ENCODE data around the gene ZNF582.

ZNF582 gene

GRCh38 chr19:56393119-56394012 lies at the start of gene ZNF582:
ZNF582 (minus strand) TSS chr19:56393534; CDS start chr19:56391752, 1,782 bp downstream.
- H3K4me1 Mint-ChIP-seq (ENCODE audit: low read depth) = peaks cover 4% of the 10 kb centered on the region
- H3K36me3 Mint-ChIP-seq (ENCODE audit: low read depth) = peaks cover 12% of the 10 kb centered on the region
- peak within 1 kb of the TSS; percentile 93 for H3K27ac Mint-ChIP-seq
- H3K27me3 Mint-ChIP-seq (ENCODE audit: low read depth) = no peaks in the 10 kb centered on the region
- peaks cover 77% of the 10 kb centered on the region for H3K9me3 Mint-ChIP-seq
- peak within 1 kb of the TSS; percentile 90 for H3K4me3 Mint-ChIP-seq

- Mint-ChIP-seq H3K27me3 (ENCODE audit: low read depth) (no peaks in the 10 kb centered on the region), H3K27ac (no peak overlapping the region), H3K36me3 (ENCODE audit: low read depth) (no peaks in the 10 kb centered on the region), H3K4me1 (ENCODE audit: low read depth) (no peaks in the 10 kb centered on the region), H3K9me3 (peaks cover 67% of the 10 kb centered on the region), H3K4me3 (no peak overlapping the region)
Measured at GRCh38 chr19:56441206-56441792, 48.0 kb upstream of the ZNF582 start.

- Mint-ChIP-seq H3K36me3 (ENCODE audit: low read depth) (peaks cover 46% of the 10 kb centered on the region), H3K27me3 (ENCODE audit: low read depth) (no peaks in the 10 kb centered on the region), H3K4me1 (ENCODE audit: low read depth) (peaks cover 1% of the 10 kb centered on the region), H3K9me3 (peaks cover 82% of the 10 kb centered on the region), H3K27ac (no peak overlapping the region), H3K4me3 (no peak overlapping the region)
Measured at GRCh38 chr19:56423985-56424353, 30.6 kb upstream of the ZNF582 start.

- Mint-ChIP-seq H3K36me3 (ENCODE audit: low read depth) (peaks cover 51% of the 10 kb centered on the region), H3K27ac (no peak overlapping the region), H3K27me3 (ENCODE audit: low read depth) (no peaks in the 10 kb centered on the region), H3K4me1 (ENCODE audit: low read depth) (peaks cover 1% of the 10 kb centered on the region), H3K9me3 (peaks cover 85% of the 10 kb centered on the region), H3K4me3 (no peak overlapping the region)
Measured at GRCh38 chr19:56423276-56423984, 30.1 kb upstream of the ZNF582 start.

- H3K4me1 Mint-ChIP-seq (ENCODE audit: low read depth) = peaks cover 14% of the 10 kb centered on the region
- no peaks in the 10 kb centered on the region for H3K27me3 Mint-ChIP-seq (ENCODE audit: low read depth)
- no peak overlapping the region for H3K27ac Mint-ChIP-seq
- H3K4me3 Mint-ChIP-seq = peak overlapping the region; percentile 83
- H3K36me3 Mint-ChIP-seq (ENCODE audit: low read depth) = peaks cover 50% of the 10 kb centered on the region
- peaks cover 73% of the 10 kb centered on the region for H3K9me3 Mint-ChIP-seq
Measured at GRCh38 chr19:56405062-56405461, 11.7 kb upstream of the ZNF582 start.

- peaks cover 48% of the 10 kb centered on the region for H3K36me3 Mint-ChIP-seq (ENCODE audit: low read depth)
- H3K4me3 Mint-ChIP-seq = peak overlapping the region; percentile 83
- peaks cover 73% of the 10 kb centered on the region for H3K9me3 Mint-ChIP-seq
- peaks cover 14% of the 10 kb centered on the region for H3K4me1 Mint-ChIP-seq (ENCODE audit: low read depth)
- H3K27ac Mint-ChIP-seq = peak overlapping the region; percentile 94
- H3K27me3 Mint-ChIP-seq (ENCODE audit: low read depth) = no peaks in the 10 kb centered on the region
Measured at GRCh38 chr19:56404705-56405056, 11.3 kb upstream of the ZNF582 start.

GRCh38 chr19:56403764-56404704 lies 10.7 kb upstream of the ZNF582 start, which contains the start of gene ZNF583:
ZNF583 (plus strand) TSS chr19:56404332; CDS start chr19:56407115, 2,783 bp downstream.
- H3K4me1 Mint-ChIP-seq (ENCODE audit: low read depth) = peaks cover 14% of the 10 kb centered on the region
- H3K36me3 Mint-ChIP-seq (ENCODE audit: low read depth) = peaks cover 48% of the 10 kb centered on the region
- peak within 1 kb of the TSS; percentile 83 for H3K4me3 Mint-ChIP-seq
- H3K27me3 Mint-ChIP-seq (ENCODE audit: low read depth) = no peaks in the 10 kb centered on the region
- peaks cover 77% of the 10 kb centered on the region for H3K9me3 Mint-ChIP-seq
- peak within 1 kb of the TSS; percentile 94 for H3K27ac Mint-ChIP-seq

- Mint-ChIP-seq H3K27me3 (ENCODE audit: low read depth) (no peaks in the 10 kb centered on the region), H3K4me1 (ENCODE audit: low read depth) (peaks cover 14% of the 10 kb centered on the region), H3K27ac (peak overlapping the region; percentile 94), H3K36me3 (ENCODE audit: low read depth) (peaks cover 43% of the 10 kb centered on the region), H3K4me3 (peak overlapping the region; percentile 83), H3K9me3 (peaks cover 77% of the 10 kb centered on the region)
Measured at GRCh38 chr19:56403261-56403660, 9.9 kb upstream of the ZNF582 start.

GRCh38 chr19:56400485-56400884 lies 7.2 kb upstream of the ZNF582 start:
- Mint-ChIP-seq H3K4me1 (ENCODE audit: low read depth) (peaks cover 14% of the 10 kb centered on the region), H3K4me3 (no peak overlapping the region), H3K27ac (no peak overlapping the region), H3K9me3 (peaks cover 80% of the 10 kb centered on the region), H3K36me3 (ENCODE audit: low read depth) (peaks cover 27% of the 10 kb centered on the region), H3K27me3 (ENCODE audit: low read depth) (no peaks in the 10 kb centered on the region)

- H3K27ac Mint-ChIP-seq = no peak overlapping the region
- no peak overlapping the region for H3K4me3 Mint-ChIP-seq
- peaks cover 84% of the 10 kb centered on the region for H3K9me3 Mint-ChIP-seq
- H3K27me3 Mint-ChIP-seq (ENCODE audit: low read depth) = no peaks in the 10 kb centered on the region
- H3K4me1 Mint-ChIP-seq (ENCODE audit: low read depth) = peaks cover 5% of the 10 kb centered on the region
- H3K36me3 Mint-ChIP-seq (ENCODE audit: low read depth) = peaks cover 17% of the 10 kb centered on the region
Measured at GRCh38 chr19:56398809-56399208, 5.5 kb upstream of the ZNF582 start.

- Mint-ChIP-seq H3K36me3 (ENCODE audit: low read depth) (peaks cover 7% of the 10 kb centered on the region), H3K27me3 (ENCODE audit: low read depth) (no peaks in the 10 kb centered on the region)
Measured at GRCh38 chr19:56383826-56384605, 9.3 kb downstream of the ZNF582 start.

GRCh38 chr19:56377105-56377924 lies 16.0 kb downstream of the ZNF582 start:
- no peak overlapping the region for H3K4me3 Mint-ChIP-seq
- peaks cover 68% of the 10 kb centered on the region for H3K9me3 Mint-ChIP-seq
- H3K4me1 Mint-ChIP-seq (ENCODE audit: low read depth) = no peaks in the 10 kb centered on the region

More at GRCh38 chr19:56383826-56384605, 9.3 kb downstream of the ZNF582 start:
- H3K4me1 Mint-ChIP-seq (ENCODE audit: low read depth) = no peaks in the 10 kb centered on the region
- no peak overlapping the region for H3K4me3 Mint-ChIP-seq
- peaks cover 66% of the 10 kb centered on the region for H3K9me3 Mint-ChIP-seq
- H3K27ac Mint-ChIP-seq = no peak overlapping the region

More at GRCh38 chr19:56377105-56377924, 16.0 kb downstream of the ZNF582 start:
- peaks cover 41% of the 10 kb centered on the region for H3K36me3 Mint-ChIP-seq (ENCODE audit: low read depth)
- no peaks in the 10 kb centered on the region for H3K27me3 Mint-ChIP-seq (ENCODE audit: low read depth)
- H3K27ac Mint-ChIP-seq = no peak overlapping the region
